COR-L47 (cell line): ENCODE results near the gene STXBP1.

Source experiments
- DNase-seq: peaks from one replicate; lab custom pipeline; 2025; lab: John Stamatoyannopoulos, UW

Gene STXBP1

GRCh38 chr9:127715470-127716337 is 103.6 kb downstream of the STXBP1 start, which contains the start of the genes PTRH1 and TTC16:
Gene PTRH1, minus strand, starts transcription at chr9:127715663. Its CDS starts 24 bp downstream, at chr9:127715639.
Gene TTC16, plus strand, starts transcription at chr9:127716079. Its CDS starts 67 bp downstream, at chr9:127716146.
- DNase-seq, result peak; percentile 87

GRCh38 chr9:127716412-127716811 is 104.3 kb downstream of the STXBP1 start:
- no peak for DNase-seq

- DNase-seq, result no peak
Observed at GRCh38 chr9:127717766-127718165, 105.7 kb downstream of the STXBP1 start.

- DNase-seq, result no peak
Observed at GRCh38 chr9:127720031-127720864, 108.2 kb downstream of the STXBP1 start.

- DNase-seq, result no peak
Observed at GRCh38 chr9:127720865-127721227, 108.8 kb downstream of the STXBP1 start.

- peak; percentile 90 for DNase-seq
Observed at GRCh38 chr9:127721391-127721821, 109.3 kb downstream of the STXBP1 start.

GRCh38 chr9:127722055-127722745 is 110.1 kb downstream of the STXBP1 start:
- peak; percentile 70 for DNase-seq

- no peak for DNase-seq
Observed at GRCh38 chr9:127723013-127723412, 110.9 kb downstream of the STXBP1 start.

- DNase-seq, result peak; percentile 59
Observed at GRCh38 chr9:127723444-127723843, 111.4 kb downstream of the STXBP1 start.

GRCh38 chr9:127724012-127724411 is 111.9 kb downstream of the STXBP1 start:
- no peak for DNase-seq

GRCh38 chr9:127726871-127727270 is 114.8 kb downstream of the STXBP1 start:
- no peak for DNase-seq

- DNase-seq, result no peak
Observed at GRCh38 chr9:127728808-127729207, 116.7 kb downstream of the STXBP1 start.

GRCh38 chr9:127729522-127730256 is 117.6 kb downstream of the STXBP1 start:
- DNase-seq, result no peak

- no peak for DNase-seq
Observed at GRCh38 chr9:127730262-127730661, 118.2 kb downstream of the STXBP1 start.

GRCh38 chr9:127730799-127731410 is 118.8 kb downstream of the STXBP1 start:
- no peak for DNase-seq

GRCh38 chr9:127731938-127732337 is 119.9 kb downstream of the STXBP1 start:
- no peak for DNase-seq

- DNase-seq, result no peak
Observed at GRCh38 chr9:127732444-127732843, 120.4 kb downstream of the STXBP1 start.

- DNase-seq, result no peak
Observed at GRCh38 chr9:127733614-127734013, 121.5 kb downstream of the STXBP1 start.

GRCh38 chr9:127734247-127734746 is 122.2 kb downstream of the STXBP1 start:
- no peak for DNase-seq

GRCh38 chr9:127734747-127735529 is 122.9 kb downstream of the STXBP1 start, which contains the start of gene TOR2A:
Gene TOR2A, minus strand, starts transcription at chr9:127735294. Its CDS starts 24 bp downstream, at chr9:127735270.
- DNase-seq, result peak; percentile 97
